Bronchial epithelial cell (primary cell): ENCODE results near the gene ZYG11A. TPM values are rescaled to one million over a fixed set of nuclear protein-coding genes. Genes with fewer than 3 reads are reported as not detected.
A peak's percentile ranks its signal among the peaks of the same experiment; 100 is the strongest.

Experiments
- DNase-seq: peaks from one replicate; pipeline ENCODE4 v3.0.0-alpha.2; 2010; ENCODE audit warnings: low read depth
- FAIRE-seq: peaks from 2 replicates; lab custom pipeline; 2011; peaks lifted over from hg19 to GRCh38; lab: Jason Lieb, UNC
- H3K27me3 ChIP-seq: 2 replicates; pipeline ENCODE4 v1.5.1; 2011; ENCODE audit warnings: low read length; ENCODE audit not compliant: control insufficient read depth, insufficient read depth
- H3K36me3 ChIP-seq: 2 replicates; pipeline ENCODE4 v1.5.1; 2011; ENCODE audit warnings: low read length; ENCODE audit not compliant: control insufficient read depth, insufficient read depth
- H3K4me3 ChIP-seq: 2 replicates; pipeline ENCODE4 v1.5.1; 2011; ENCODE audit warnings: mild to moderate bottlenecking, low read depth, low read length, control low read depth
- total RNA-seq: library from RNA; depleted of rRNA; stranded (reverse); fragments of >200 nt; gene quantifications from 2 replicates; pipeline ENCODE4 v1.2.1, GENCODE V29; 2014
- TF ChIP-seq, protein P1 (sequence below): IDR thresholded peaks from 2 replicates; pipeline ENCODE4 v1.5.1; 2011; ENCODE audit warnings: mild to moderate bottlenecking, moderate library complexity, low read length, control low read depth, inconsistent platforms; ENCODE audit not compliant: insufficient read depth, severe bottlenecking

Gene ZYG11A
- total RNA-seq, 1 donor from 2014 or later: under 0.01 TPM

DNA sequence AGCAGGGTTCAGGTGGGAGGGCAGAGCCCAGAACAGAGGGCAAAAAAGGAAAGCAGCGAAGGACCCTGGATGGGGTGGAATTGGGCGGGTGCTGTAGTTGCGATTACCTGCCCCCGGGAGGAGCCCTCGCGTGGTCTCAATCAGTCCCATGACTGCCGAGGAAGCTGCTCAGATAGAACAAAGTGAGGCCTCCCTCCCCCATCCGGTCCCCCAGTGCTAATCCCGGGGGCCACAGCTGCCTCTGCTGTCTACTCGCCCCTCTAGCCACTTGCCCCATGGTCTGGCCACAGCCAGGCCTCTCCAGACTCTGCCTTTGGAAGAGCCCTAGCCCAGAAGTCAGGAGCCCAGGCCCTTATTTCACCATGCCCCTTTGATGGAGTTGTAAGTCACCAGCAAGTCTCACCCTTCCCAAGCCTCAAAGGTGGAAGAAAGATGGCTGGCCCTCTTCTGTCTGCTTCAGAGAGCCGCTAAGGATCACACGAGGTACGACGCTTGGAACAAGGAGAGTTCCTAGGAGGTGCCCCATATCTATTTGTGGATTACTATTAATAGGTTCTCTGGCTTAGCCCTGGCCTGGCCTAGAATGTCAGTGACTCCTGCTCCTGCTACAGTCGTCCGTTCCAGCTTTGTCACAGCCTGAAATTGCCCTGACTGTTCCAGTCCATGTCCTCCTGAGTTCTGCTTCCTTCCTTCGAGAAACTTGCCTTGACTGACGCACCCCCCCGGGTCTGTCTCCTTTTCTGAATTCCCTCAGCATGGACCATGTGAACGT lies 62.6 kb downstream of the ZYG11A start:
- FAIRE-seq (no peak), DNase-seq (no peak)
- no peaks in the 10 kb centered on the region for H3K27me3 ChIP-seq
- H3K4me3 ChIP-seq: no peak overlapping the region
- TF ChIP-seq, protein P1, sequence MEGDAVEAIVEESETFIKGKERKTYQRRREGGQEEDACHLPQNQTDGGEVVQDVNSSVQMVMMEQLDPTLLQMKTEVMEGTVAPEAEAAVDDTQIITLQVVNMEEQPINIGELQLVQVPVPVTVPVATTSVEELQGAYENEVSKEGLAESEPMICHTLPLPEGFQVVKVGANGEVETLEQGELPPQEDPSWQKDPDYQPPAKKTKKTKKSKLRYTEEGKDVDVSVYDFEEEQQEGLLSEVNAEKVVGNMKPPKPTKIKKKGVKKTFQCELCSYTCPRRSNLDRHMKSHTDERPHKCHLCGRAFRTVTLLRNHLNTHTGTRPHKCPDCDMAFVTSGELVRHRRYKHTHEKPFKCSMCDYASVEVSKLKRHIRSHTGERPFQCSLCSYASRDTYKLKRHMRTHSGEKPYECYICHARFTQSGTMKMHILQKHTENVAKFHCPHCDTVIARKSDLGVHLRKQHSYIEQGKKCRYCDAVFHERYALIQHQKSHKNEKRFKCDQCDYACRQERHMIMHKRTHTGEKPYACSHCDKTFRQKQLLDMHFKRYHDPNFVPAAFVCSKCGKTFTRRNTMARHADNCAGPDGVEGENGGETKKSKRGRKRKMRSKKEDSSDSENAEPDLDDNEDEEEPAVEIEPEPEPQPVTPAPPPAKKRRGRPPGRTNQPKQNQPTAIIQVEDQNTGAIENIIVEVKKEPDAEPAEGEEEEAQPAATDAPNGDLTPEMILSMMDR: peak; percentile 40
- peaks cover 2% of the 10 kb centered on the region for H3K36me3 ChIP-seq

- no peak overlapping the region for H3K4me3 ChIP-seq
- no peaks in the 10 kb centered on the region for H3K27me3 ChIP-seq
- H3K36me3 ChIP-seq: peaks cover 2% of the 10 kb centered on the region
- TF ChIP-seq, protein P1: no peak
- FAIRE-seq (no peak), DNase-seq (no peak)
These were observed 63.6 kb downstream of the ZYG11A start for GRCh38 chr1:52906135-52906603.

DNA sequence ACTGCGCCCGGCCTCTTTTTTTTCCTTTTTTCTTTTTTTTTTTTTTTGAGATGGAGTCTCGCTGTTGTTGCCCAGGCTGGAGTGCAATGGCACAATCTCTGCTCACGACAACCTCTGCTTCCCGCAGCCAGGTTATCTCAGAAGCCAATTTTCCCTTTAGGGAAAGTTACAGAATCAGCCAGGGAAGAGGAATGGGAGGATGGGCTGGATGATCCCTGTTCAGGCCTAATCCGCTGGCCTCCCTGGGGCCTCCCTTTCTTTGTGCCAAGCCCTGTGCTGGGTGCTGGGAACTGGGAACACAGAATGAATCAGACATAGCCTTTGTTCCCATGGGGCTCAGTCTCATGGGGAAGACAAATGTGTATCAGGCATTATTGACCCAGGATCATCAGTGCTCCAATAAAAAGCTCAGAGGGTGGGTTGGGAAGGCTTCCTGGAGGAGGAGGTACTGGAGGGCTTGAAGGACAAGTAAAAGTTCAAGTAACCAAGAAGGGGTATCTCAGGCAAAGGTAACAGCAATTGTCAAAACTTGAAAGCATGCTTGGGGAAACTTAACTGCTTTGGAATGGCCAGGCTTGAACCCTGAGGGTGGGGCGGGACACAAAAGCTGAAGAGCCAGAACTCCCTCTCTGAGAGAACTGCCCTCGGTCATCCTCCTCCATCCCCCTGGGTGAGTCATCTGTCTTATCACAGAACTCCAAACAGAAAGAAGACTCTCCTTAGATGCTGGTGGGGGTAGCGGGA lies 64.7 kb downstream of the ZYG11A start:
- DNase-seq (peak; percentile 19), FAIRE-seq (no peak)
- Histone ChIP-seq H3K27me3 (no peaks in the 10 kb centered on the region), H3K36me3 (peaks cover 2% of the 10 kb centered on the region), H3K4me3 (no peak overlapping the region)
- TF ChIP-seq, protein P1: no peak

GRCh38 chr1:52907812-52908153 lies 65.2 kb downstream of the ZYG11A start:
- Histone ChIP-seq H3K36me3 (peaks cover 2% of the 10 kb centered on the region), H3K4me3 (no peak overlapping the region), H3K27me3 (no peaks in the 10 kb centered on the region)
- no peak for FAIRE-seq
- DNase-seq: no peak
- TF ChIP-seq, protein P1: no peak

GRCh38 chr1:52911541-52911940 lies 69.0 kb downstream of the ZYG11A start:
- no peaks in the 10 kb centered on the region for H3K36me3 ChIP-seq
- DNase-seq (no peak), FAIRE-seq (no peak)
- H3K27me3 ChIP-seq: no peaks in the 10 kb centered on the region
- no peak overlapping the region for H3K4me3 ChIP-seq
- TF ChIP-seq, protein P1: no peak
